ENCODE results near the gene GARIN5A.

- TF ChIP-seq CTCF (IDR thresholded peaks at IDR 0.05 in 8 of 11, conservative IDR thresholded peaks at IDR 0.05 in 3 of 11): no peak
- TF ChIP-seq POLR2A (IDR thresholded peaks at IDR 0.05): peak in 1 of 3 donors; percentile 31
Measured at GRCh38 chr19:50418176-50419021, 58.2 kb downstream of the GARIN5A start, which contains the start of gene SPIB.
